ENCODE measurements around the gene SLC25A5. TPM values are rescaled to one million over a fixed set of nuclear protein-coding genes. Genes with fewer than 3 reads are reported as not detected.
"Not testable (repeated sequence)": the region's sequence is repeated elsewhere in the genome, so short reads cannot be mapped to it uniquely, and the experiment has no call there.

Gene SLC25A5
- total RNA-seq, 1 donor from 2014 or later, result 114 TPM

DNA sequence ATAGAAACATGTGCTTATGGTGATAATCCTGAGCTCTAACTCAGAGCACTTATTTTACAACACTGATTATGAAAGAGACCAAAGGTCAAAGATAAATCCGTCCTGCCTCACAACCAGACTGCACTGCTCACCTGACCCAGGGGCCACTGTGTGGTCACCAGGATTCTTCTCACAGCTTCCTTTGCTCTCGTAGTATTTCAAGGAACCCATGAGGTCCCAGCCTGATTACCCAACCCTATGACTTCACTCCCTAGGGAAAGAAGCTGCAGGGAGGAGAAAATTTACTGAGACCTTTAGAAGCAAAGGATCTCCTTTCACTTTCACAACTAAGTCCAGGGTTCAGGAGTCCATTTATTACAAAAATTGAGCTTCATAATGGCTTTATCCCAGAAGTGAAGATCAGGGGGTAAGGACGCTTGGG is 9.6 kb downstream of the SLC25A5 start:
- DNase-seq, result no peak

DNA sequence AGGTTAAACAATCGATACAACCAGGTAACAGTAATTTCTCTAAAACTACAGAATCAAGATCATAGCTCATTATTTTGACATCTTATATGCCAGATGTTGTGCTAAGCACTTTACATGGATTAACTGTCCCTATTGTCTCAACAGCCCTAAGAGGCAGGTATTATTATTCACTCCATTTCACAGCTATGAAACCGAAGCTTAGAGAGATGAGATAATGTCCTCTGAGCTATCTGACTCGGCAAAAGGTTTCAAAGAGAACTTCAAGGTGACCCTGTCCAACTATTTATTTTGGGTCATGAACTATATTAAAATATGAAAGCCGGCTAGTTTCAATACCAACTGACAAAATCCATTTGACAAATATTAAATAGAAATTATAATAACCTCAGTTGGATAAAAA is 10.3 kb downstream of the SLC25A5 start:
- DNase-seq, result no peak

DNA sequence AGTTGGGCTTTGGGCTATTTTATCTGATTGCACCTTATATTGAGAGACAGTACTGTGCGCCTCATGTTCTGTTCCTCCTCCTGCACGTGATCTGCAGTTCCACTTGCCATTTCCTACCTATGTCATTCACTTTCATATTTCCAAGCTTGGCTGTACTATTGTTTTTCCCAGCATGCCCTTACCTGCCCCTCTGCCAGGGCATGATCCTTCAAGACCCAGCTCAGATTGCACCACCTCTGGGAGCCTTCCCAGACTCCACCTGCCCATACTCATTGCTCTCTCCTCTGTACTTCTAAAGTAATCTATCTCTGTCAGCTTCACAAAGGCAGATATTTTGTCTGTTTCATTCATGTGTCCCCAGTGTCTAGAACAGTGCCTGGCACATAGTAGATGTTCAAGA is 11.6 kb downstream of the SLC25A5 start:
- DNase-seq, result no peak

DNA sequence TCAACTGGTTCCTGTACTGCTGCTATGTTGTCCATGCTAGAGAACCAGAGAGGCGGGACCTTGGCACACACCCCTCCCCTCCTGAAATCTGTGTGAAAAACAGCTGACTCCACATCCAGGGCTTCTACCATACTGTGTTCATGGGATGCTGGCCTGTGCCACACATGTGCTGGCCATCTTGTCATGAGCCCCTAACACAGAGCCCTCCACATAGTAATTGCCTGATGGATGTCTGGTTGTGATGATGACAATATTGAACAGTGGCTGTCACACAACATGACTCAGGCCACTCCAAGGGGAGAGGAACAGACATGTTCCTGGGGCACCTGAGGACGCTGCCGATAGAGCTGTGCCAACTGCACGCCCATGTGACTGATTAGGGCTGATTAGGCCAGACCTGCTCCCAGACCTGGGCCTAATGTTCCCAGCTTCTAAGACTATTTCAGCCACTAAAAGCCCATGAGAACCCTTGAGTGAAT is 13.1 kb downstream of the SLC25A5 start:
- DNase-seq, result peak; percentile 32

DNA sequence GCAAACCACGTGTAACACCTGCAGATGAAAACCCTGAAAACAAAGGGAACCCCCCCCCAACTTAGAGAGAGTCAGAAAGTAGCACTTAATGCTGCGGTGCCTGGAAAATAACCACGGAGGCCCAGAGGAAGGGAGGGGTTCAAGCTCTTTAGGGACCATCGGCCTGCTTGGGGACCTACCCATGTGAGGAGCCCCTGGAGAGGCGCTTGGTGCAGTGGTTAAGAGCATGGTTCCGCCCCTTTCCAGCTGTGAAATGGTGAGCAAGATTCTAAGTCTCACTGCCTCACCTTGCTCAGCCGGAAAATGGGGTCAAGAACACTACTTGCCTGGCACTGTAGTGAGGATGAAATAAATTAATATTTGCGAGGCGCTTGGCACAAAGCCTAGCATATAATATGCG is 13.8 kb downstream of the SLC25A5 start:
- no peak for DNase-seq

DNA sequence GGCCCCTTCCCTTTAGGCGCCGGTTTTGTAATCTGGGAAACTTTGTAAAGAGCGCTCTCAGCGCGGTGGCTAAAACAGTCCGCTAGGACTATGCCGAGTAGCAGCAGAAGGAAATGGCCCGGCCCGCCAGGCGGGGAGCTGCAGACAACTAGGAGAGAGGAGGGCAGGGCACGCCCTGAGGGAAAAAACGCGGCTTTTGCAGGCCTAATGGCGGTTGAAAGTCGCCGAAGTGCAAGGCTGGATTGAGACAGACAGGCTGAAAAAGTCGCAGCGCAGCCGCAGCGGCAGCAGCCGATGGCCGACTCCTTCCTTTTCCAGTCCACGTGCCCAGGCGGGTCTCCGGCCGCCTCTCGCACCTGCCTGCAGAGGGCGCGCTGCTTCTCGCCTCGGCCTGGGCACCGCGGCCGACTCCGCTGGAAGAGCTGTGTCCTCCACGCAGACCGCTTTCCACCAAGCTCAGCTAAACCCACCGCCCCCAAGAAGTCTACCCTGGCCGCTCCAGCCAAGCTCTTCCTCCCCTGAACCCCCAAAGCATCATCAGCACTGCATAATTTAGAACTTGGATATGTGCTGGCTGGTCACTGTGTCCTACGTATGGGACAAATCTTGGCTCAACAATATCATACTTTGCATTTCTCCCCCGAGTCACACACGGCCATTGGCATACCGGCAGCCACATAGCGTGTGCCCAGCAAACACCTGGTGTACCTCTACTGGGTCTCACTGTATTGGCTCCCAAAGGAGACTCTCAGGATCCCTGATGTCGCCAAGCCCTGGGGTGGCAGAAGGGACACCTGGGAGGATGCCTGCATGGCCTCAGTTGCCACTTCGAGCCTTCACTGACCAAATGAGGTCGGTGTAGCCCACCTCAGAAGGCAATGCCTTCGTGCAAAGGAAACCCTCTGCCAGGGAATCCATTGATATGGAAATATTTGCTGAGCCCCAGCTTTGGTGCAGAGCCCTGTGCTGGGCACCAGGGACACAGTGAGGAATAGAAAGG is 14.5 kb downstream of the SLC25A5 start:
- peak; percentile 2 for DNase-seq

DNA sequence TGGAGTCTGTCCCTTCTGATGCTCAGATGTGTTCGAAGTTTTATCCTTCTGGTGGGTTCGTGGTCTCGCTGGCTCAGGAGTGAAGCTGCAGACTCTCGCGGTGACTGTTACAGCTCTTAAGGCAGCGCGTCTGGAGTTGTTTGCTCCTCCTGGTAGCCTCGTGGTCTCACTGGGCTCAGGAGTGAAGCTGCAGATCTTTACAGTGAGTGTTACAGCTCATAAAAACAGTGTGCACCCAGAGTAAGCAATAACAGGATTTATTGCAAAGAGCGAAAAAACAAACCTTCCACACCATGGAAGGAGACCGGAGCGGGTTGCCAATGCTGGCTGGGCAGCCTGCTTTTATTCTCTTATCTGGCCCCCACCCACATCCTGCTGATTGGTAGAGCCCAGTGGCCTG is 18.5 kb downstream of the SLC25A5 start:
- DNase-seq, result no peak

DNA sequence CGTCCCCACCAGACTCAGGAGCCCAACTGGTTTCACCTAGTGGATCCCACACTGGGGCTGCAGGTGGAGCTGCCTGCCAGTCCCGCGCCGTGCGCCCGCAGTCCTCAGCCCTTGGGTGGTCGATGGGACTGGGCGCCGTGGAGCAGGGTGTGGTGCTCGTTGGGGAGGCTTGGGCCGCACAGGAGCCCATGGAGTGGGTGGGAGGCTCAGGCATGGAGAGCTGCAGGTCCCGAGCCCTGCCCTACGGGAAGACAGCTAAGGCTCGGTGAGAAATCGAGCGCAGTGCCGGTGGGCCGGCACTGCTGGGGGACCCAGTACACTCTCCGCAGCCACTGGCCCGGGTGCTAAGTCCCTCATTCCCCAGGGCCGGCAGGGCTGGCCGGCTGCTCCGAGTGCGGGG is 19.5 kb downstream of the SLC25A5 start:
- DNase-seq, result not testable (repeated sequence)

DNA sequence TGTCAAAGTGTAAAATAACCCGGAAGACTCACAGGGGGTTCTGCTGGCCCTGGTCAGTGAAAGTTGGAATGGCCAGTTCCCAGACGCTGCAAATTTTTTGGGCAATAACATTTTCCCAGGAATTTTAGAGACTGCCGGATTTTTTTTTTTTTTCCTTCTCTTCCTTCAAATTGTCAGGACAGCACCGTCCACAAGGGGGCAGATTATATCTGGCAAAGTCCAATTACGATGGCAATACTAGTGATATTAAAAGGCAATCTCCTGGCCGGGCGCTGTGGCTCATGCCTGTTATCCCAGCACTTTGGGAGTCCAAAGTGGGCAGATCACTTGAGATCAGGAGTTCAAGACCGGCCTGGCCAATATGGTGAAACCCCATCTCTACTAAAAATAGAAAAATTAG is 20.5 kb downstream of the SLC25A5 start:
- no peak for DNase-seq

DNA sequence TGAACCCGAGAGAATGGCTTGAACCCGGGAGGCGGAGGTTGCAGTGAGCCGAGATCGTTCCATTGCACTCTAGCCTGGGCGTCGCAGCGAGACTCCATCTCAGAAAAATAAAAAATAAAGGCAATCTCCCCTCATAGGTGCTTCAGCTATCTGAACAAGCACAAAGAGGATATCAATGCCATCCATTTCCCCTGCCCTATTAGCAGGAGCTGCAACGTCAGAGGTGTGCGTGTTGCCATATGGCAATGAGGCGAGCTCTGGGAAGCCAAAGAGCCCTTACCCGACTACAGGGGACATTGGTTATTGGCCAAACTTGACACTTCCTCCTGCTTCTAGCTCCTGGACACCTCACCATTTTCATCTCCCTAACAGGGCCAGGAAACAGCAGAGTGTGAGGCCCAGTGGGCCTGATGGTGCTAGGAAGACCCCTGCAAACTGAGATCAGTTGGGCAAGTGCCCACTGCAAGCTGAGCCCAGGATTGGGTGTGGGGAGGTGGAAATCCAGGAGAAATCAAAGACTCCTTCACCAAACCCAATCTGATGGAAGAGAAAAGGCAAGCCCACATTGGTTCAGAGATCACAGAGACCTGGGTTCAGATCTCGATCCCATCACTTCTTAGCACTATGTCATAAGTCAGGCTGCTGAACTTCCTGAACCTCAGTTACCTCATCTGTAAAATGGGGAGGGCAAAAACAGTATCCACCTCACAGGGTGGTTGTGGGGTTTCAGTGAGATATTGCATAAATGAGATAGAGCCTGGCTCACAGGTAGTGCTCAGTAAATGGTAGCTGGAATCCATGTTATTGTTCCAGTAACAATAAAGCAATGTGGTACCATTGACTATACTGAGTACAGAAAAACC is 21.2 kb downstream of the SLC25A5 start:
- no peak for DNase-seq

DNA sequence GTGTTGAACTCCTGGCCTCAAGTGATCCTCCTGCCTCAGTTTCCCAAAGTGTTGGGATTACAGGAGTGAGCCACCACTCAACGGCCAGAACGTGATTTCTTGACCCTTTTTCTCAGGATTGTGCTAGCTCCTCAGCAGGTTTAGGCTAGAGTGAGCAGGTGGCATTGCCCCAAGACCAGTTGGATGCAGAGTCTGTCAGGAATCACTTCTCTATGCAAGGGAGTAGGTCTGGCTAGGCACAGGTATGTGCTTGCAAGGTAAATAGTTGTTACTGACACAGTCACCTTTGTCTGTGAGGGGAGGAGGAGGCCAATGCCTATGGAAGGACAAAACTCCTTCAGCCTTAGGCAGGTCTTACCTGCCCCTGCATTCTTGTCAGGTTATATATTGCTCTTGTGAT is 24.2 kb downstream of the SLC25A5 start:
- no peak for DNase-seq

DNA sequence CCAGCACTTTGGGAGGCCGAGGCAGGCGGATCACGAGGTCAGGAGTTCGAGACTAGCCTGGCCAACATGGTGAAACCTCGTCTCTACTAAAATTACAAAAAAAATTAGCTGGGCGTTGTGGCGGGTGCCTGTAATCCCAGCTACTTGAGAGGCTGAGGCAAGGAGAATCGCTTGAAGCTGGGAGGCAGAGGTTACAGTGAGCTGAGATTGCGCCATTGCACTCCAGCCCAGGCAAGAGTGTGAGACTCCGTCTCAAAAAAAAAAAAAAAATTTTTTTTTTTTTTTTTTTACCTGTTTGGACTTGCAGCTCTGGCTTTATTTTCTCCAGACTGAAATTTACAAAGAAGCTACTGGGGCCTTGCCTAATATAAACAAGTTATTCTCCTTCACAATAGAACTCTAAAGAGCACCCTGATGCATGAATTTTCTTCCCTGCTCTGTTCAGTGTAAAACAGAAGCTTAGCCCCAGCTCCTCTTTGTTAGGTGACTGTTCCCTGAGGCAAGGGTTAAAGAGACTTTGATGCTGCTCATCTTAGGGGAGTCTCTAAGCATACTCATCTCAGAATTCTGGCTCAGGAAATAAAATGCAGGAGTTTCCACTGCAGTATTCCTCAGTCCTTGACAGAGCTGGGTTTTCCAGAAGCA is 25.7 kb downstream of the SLC25A5 start:
- not testable (repeated sequence) for DNase-seq

DNA sequence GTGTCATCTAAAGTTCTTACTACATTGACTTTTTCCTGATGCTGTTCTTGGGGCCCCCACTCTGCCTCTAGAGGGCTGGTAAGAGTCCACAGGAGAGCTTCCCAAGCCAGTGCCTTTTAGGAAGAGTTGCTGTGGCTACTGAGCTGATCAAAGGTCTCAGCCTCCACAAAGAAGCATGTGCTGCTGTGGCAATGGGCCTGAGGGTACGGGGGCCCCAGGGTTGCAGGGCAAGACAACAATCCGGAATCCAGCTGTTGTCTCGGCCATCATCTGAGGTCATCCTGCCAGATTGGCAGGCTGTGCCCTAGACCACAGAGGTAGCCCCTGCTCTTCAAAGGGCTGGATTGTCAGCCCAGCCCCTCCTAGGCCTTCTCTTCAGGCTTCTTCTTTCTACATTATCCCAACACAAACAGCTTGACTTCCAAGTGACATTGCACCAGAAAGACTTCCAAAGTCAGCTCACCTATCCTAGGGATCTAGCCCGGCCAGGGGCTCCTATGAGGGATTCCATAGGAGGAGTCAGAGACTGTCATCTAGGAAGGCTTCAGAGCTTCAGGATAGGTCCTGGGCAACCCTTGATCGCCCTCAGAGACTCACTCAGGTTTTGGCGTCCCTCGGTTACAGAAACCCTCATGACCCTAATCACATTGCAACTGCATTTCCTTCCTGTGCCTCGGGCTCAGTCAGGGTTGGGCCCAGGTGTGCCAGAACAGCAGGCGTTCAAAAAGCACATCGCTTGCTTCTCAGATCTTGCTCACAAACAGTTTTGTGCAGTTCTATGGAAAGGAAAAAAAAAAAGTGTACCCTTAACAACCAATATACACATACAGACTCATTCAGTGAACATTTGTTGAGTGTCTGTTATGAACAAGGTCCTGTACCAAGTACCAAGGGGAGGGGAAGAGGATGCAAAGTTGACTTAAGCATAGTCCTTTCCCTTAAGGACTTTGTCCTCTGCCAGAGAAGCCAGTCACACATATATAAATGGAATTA is 27.8 kb downstream of the SLC25A5 start:
- no peak for DNase-seq

DNA sequence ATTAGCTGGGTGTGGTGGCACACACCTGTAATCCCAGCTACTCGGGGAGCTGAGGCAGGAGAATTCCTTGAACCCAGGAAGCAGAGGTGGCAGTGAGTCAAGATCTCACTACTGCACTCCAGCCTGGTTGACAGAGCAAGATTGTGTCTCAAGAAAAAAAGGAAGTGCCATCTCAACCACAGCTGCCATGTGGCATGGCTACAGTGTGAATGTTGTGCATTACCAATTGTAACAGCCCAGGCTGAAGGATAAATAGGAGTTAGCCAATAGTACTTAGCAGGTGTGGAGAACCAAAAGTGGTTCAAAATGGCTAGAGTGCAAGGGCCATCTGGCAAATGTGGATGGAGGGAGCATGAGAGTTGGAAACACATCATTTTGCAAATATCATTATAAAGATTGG is 28.9 kb downstream of the SLC25A5 start:
- DNase-seq, result no peak

DNA sequence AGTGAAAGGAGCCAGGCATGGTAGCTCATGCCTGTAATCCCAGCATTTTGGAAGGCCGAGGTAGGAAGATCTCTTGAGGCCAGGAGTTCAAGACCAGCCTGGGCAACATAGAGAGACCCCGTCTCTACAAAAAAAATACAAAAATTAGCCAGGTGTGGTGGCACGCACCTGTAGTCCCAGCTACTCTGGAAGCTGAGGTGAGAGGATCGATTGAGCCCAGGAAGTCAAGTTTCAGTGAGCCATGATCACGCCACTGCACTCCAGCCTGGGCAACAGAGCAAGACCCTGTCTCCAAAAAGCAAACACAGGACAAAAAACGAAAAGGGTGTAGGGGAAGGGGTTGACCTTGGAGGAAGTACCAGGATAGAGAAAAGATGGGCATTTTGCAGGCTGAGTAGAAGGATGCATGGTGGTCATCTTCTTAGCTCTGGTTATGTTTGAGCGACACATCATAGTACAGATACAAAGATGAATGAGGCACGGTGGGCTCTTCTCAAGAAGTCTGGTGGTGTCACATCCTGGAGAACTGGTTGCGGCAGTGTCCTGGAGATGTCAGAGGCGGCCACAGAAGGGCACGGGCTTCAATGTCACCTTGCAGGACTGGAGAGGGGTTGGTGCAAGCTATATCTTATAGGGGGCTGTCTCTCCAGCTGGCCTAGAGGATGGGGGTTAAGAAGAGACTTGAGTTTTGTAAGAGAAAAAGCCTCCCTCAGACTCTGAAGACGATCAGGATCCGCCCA is 32.0 kb downstream of the SLC25A5 start:
- no peak for DNase-seq

DNA sequence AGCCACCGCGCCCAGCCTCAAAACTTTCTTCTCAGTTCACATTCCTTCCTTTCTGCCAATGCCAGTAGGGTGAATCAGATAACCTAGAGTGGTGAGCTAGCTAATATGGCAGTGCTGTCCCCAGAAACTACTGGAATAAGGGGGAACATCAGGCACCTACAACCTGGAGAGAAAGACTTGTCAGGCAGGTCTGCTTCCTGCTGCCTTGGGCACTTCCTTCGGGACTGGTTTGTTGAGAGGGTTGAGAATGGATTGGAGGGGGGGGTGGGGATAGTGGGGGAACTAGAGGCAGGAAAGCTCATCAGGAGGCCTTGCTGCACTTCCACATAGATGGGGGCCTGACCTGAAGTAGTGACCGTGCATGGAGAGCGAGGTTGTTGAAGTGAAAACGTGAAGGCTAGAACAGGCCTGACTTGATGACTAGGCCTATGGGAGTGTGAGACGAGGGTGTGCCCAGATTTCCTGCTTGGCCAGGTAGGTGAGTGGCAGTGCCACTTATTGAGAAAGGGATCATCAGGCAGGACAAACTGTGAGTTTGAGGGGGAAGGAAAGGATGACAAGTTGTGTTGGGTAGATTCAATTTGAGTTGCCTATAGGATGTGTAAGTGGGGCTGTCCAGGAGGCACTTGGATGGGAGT is 33.4 kb downstream of the SLC25A5 start:
- no peak for DNase-seq

DNA sequence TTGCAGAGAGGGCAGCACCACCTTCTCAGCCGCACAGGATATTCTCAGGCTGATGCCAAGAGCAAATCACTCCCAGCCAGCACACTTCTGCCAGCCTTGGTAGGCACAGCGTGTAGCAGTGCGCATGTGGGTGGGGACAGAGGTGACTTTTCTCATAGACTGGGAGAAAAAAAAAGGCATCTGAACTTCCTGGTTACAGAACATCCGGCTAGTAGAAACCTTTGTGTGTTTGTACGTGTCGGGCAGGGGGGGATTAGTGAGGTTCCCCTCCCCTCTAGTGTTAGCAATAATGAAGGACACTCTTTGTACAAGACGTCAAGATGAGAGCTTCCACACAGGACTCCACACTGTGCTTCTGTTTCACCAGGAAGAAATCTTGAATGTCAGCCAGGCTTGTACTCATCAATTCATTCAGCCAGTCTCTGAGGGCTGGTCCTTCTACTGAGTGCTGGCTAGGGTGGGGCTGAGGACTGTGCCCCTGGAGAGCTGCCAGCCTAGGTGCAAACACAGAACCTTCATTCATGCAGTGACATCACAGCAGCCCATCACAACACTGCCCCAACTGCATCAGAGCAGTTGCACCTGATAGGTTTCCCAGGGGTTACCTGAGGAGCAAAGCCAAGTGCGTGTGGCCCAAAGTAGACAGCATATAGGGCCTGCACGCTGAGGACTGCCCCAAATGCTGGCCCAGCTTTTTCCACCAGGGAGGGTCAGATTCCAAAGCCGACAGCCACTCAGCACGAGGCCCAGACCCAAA is 34.7 kb downstream of the SLC25A5 start:
- no peak for DNase-seq

DNA sequence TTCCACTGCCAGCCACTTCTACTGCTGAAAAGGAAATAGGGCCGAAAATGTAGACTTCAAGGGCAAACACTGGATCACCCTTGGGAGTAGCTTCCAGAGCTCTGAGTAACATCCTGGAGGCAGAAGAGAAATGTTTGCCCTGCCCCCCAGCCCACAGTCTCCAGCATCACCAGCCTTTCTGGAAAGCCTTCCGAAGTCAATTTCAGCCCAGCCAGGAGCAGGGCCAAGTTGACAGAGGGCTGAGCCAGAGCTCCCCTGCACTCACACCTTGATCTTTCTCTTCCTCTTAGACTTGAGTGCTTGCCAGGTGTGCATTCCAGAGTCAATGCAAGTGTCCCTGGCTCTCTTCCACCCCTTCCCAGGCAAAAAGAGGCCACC is 35.2 kb downstream of the SLC25A5 start:
- no peak for DNase-seq

DNA sequence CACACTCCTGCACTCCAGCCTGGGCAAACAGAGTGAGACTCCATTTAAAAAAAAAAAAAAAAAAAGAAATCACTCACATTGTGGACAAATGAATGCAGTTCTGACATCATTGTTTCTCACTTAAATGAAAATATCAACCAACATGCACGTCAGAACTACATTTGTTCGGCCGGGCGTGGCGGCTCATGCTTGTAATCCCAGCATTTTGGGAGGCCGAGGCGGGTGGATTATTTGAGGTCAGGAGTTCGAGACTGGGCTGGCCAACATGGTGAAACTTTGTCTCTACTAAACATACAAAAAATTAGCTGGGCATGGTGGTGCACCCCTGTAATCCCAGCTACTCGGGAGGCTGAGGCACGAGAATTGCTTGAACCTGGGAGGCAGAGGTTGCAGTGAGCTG is 36.9 kb downstream of the SLC25A5 start:
- not testable (repeated sequence) for DNase-seq

Data from skin of body (tissue), 2 donors.